Right lobe of liver (tissue), 4 donors: ENCODE results near the gene CRK.
"Not testable (repeated sequence)": the region's sequence is repeated elsewhere in the genome, so short reads cannot be mapped to it uniquely, and the experiment has no call there.

Experiments used
- POLR2A ChIP-seq: fragments of 450-650 bp; IDR thresholded peaks from one replicate; pipeline ENCODE4 v1.6.1; 2017; ENCODE audit warnings: antibody characterized with exemption, mild to moderate bottlenecking
- TF ChIP-seq, protein P1 (sequence below), 4 donors: fragments of 200-600 bp in 3 of 4; fragments of 450-650 bp in 1 of 4; IDR thresholded peaks; one replicate each; pipeline versions ENCODE4 v1.5.1 to v1.8.0; 2016 to 2022; ENCODE audit warnings: antibody characterized with exemption in 4 of 4, mild to moderate bottlenecking in 2 of 4
- donor health status: DM: no; HTN: no; CAD: no.
- donor health status: DM: no; HTN: no; CAD: no.
- donor health status: DM: no; HTN: yes; CAD: no.

DNA sequence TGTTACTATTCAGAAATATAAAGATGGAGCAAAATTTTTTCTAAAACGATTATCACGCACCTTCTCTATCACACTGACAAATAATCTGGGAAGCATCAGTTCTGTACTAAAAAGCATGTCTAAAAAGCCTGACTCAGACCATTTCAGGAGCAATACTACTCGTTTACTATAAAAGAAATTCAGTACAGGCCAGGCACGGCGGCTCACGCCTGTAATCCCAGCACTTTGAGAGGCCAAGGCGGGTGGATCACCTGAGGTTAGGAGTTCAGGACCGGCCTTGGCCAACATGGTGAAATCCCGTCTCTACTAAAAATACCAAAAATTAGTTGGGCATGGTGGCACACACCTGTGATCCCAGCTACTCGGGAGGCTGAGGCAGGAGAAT lies 77.6 kb downstream of the CRK start:
- TF ChIP-seq, protein P1, sequence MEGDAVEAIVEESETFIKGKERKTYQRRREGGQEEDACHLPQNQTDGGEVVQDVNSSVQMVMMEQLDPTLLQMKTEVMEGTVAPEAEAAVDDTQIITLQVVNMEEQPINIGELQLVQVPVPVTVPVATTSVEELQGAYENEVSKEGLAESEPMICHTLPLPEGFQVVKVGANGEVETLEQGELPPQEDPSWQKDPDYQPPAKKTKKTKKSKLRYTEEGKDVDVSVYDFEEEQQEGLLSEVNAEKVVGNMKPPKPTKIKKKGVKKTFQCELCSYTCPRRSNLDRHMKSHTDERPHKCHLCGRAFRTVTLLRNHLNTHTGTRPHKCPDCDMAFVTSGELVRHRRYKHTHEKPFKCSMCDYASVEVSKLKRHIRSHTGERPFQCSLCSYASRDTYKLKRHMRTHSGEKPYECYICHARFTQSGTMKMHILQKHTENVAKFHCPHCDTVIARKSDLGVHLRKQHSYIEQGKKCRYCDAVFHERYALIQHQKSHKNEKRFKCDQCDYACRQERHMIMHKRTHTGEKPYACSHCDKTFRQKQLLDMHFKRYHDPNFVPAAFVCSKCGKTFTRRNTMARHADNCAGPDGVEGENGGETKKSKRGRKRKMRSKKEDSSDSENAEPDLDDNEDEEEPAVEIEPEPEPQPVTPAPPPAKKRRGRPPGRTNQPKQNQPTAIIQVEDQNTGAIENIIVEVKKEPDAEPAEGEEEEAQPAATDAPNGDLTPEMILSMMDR (IDR thresholded peaks at IDR 0.05) = not testable (repeated sequence)
- TF ChIP-seq POLR2A = not testable (repeated sequence)
